Mononuclear cell (primary cell): ENCODE measurements around the gene NRARP. TPM values are rescaled to one million over a fixed set of nuclear protein-coding genes. Genes with fewer than 3 reads are reported as not detected.
A peak's percentile ranks its signal among the peaks of the same experiment; 100 is the strongest.

Experiments used
- H3K27me3 ChIP-seq: 2 replicates; pipeline ENCODE4 v1.6.0; 2011; ENCODE audit warnings: low read length, control low read depth; ENCODE audit not compliant: insufficient read depth
- H3K4me1 ChIP-seq: 2 replicates; pipeline ENCODE4 v1.5.1; 2011; ENCODE audit warnings: mild to moderate bottlenecking, low read length, control low read depth; ENCODE audit not compliant: insufficient read depth
- H3K4me3 ChIP-seq: 2 replicates; pipeline ENCODE4 v1.5.1; 2011; ENCODE audit warnings: mild to moderate bottlenecking, low read length, moderate library complexity
- H3K9me3 ChIP-seq: 2 replicates; pipeline ENCODE4 v1.5.1; 2011; ENCODE audit warnings: low read depth, mild to moderate bottlenecking, control low read depth, low read length
- total RNA-seq: library from RNA; depleted of rRNA; stranded (reverse); fragments of >200 nt; gene quantifications from one replicate; pipeline ENCODE4 v1.2.3, GENCODE V29; 2012

Gene NRARP
- total RNA-seq, 1 donor, result 1.8 TPM

GRCh38 chr9:137254624-137255447 is 47.2 kb downstream of the NRARP start, which contains the start of gene NELFB:
Gene NELFB (plus strand): TSS chr9:137255327.
- peaks cover 25% of the 10 kb centered on the region for H3K4me1 ChIP-seq
- H3K4me3 ChIP-seq, result peak within 1 kb of the TSS; percentile 88
- no peaks in the 10 kb centered on the region for H3K9me3 ChIP-seq
- H3K27me3 ChIP-seq, result no peaks in the 10 kb centered on the region

GRCh38 chr9:137253717-137254623 is 48.1 kb downstream of the NRARP start:
- H3K27me3 ChIP-seq, result no peaks in the 10 kb centered on the region
- peaks cover 25% of the 10 kb centered on the region for H3K4me1 ChIP-seq
- H3K4me3 ChIP-seq, result no peak overlapping the region
- no peaks in the 10 kb centered on the region for H3K9me3 ChIP-seq

DNA sequence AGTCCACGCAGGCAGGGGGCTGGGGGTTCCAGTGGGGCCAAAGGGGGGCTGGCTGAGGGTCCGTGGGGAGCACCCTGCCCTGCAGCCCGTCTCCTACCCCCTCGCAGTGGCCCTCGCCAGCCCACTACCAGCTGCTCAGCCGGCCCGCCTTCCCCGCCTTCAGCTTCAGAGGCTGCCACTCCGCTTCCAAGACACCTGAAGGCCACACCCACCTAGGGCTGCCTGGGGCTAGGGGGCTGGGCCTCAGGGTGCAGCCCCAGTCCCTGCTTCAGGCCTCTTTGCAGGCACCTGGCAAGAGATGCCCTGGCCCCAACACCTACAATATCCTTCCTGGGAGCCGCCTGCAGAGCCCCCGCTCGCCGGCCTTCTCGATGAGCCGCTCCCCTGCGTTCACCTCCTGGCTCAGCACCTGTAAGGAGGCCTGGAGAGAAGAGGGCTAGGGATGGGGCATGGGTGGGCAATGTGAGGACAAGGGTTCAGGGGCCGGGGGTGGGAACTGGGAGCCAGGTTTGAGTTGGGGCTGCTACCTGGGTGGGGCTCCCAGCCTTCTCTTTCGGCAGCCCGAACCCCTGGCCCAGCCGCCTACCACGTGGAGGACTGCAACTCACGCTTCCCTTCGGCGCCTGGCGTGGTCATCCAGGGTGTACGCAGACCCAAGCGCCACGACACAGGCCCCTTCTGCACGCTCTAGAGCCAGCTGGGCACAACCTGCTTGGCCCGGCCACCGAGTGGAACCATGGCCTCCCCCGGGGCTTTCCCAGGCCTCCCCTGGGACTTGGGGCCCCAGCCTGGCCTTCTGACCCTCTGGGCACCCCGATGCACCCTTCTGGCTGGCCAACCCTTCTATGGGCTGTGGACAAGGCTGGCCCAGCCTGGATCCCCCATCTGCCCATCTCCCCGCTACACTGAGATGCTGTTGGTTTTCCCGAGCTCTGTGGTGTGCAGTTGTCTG is 49.2 kb downstream of the NRARP start:
- H3K4me3 ChIP-seq, result no peak overlapping the region
- H3K9me3 ChIP-seq, result no peaks in the 10 kb centered on the region
- no peaks in the 10 kb centered on the region for H3K27me3 ChIP-seq
- peaks cover 25% of the 10 kb centered on the region for H3K4me1 ChIP-seq

GRCh38 chr9:137251490-137252268 is 50.4 kb downstream of the NRARP start:
- Histone ChIP-seq H3K4me3 (no peak overlapping the region), H3K9me3 (no peaks in the 10 kb centered on the region), H3K4me1 (peaks cover 20% of the 10 kb centered on the region), H3K27me3 (no peaks in the 10 kb centered on the region)

GRCh38 chr9:137251194-137251461 is 50.9 kb downstream of the NRARP start, which contains the start of gene STPG3:
Gene STPG3 (plus strand): TSS chr9:137251286. CDS start chr9:137251287, 1 bp downstream.
- H3K9me3 ChIP-seq, result no peaks in the 10 kb centered on the region
- H3K4me1 ChIP-seq, result peaks cover 15% of the 10 kb centered on the region
- H3K27me3 ChIP-seq, result no peaks in the 10 kb centered on the region
- H3K4me3 ChIP-seq, result no peak within 1 kb of the TSS

GRCh38 chr9:137250329-137251193 is 51.5 kb downstream of the NRARP start:
- peaks cover 10% of the 10 kb centered on the region for H3K4me1 ChIP-seq
- no peak overlapping the region for H3K4me3 ChIP-seq
- no peaks in the 10 kb centered on the region for H3K9me3 ChIP-seq
- H3K27me3 ChIP-seq, result no peaks in the 10 kb centered on the region

Other genes starting within 250 kb of the NRARP start
- gene ENTPD2, start 248.2 kb downstream of the NRARP start, total RNA-seq, result not detected
- 3.3 TPM for gene SAPCD2, start 231.7 kb downstream of the NRARP start, total RNA-seq
- 6.2 TPM for gene UAP1L1, start 224.8 kb downstream of the NRARP start, total RNA-seq
- gene MAN1B1, start 215.3 kb downstream of the NRARP start, total RNA-seq, result 30.3 TPM
- gene DPP7, start 187.5 kb downstream of the NRARP start, total RNA-seq, result 86.9 TPM
- gene GRIN1, start 163.1 kb downstream of the NRARP start, total RNA-seq, result not detected
- gene LRRC26, start 132.2 kb downstream of the NRARP start, total RNA-seq, result 0.21 TPM
- gene TMEM210, start 130.2 kb downstream of the NRARP start, total RNA-seq, result not detected
- 36.7 TPM for gene ANAPC2, start 113.7 kb downstream of the NRARP start, total RNA-seq
- 38.2 TPM for gene SSNA1, start 113.6 kb downstream of the NRARP start, total RNA-seq
- 2.4 TPM for gene TPRN, start 101.5 kb downstream of the NRARP start, total RNA-seq
- gene TMEM203, start 96.6 kb downstream of the NRARP start, total RNA-seq, result 21.1 TPM
- 9.2 TPM for gene NDOR1, start 96.6 kb downstream of the NRARP start, total RNA-seq
- gene RNF208, start 80.0 kb downstream of the NRARP start, total RNA-seq, result 0.31 TPM
- gene CYSRT1, start 77.1 kb downstream of the NRARP start, total RNA-seq, result 0.21 TPM
- gene RNF224, start 74.8 kb downstream of the NRARP start, total RNA-seq, result 0.10 TPM
- gene SLC34A3, start 71.4 kb downstream of the NRARP start, total RNA-seq, result not detected
- gene TUBB4B, start 61.0 kb downstream of the NRARP start, total RNA-seq, result 67.9 TPM
- gene STPG3, start 51.0 kb downstream of the NRARP start, total RNA-seq, result not detected
- 20.9 TPM for gene NELFB, start 46.9 kb downstream of the NRARP start, total RNA-seq
- 5.4 TPM for gene TOR4A, start 24.5 kb downstream of the NRARP start, total RNA-seq
- gene EXD3, start 120.9 kb upstream of the NRARP start, total RNA-seq, result 6.1 TPM
- gene NOXA1, start 121.1 kb upstream of the NRARP start, total RNA-seq, result 2.2 TPM
- not detected for gene ENTPD8, start 139.1 kb upstream of the NRARP start, total RNA-seq
- 23.7 TPM for gene NSMF, start 157.1 kb upstream of the NRARP start, total RNA-seq
- gene PNPLA7, start 248.1 kb upstream of the NRARP start, total RNA-seq, result 2.3 TPM
- gene MRPL41, start 249.6 kb upstream of the NRARP start, total RNA-seq, result 15.6 TPM